ENCODE results near the gene THYN1. TPM values are rescaled to one million over a fixed set of nuclear protein-coding genes. Genes with fewer than 3 reads are reported as not detected.

THYN1 gene
- total and polyA plus RNA-seq, 12 donors = 32.2 to 49.5 (median 43.4) TPM

GRCh38 chr11:134216816-134217215, 36.3 kb downstream of the THYN1 start:
- Histone ChIP-seq H3K9me3 (no peaks in the 10 kb centered on the region), H3K27ac (no peak overlapping the region), H3K36me3 (peaks cover 0 to 78% (median 21%) of the 10 kb centered on the region in 9 donors), H3K4me3 (no peak overlapping the region), H3K4me1 (no peaks in the 10 kb centered on the region), H3K27me3 (no peaks in the 10 kb centered on the region)
- DNase-seq (no peak), ATAC-seq (no peak)
- intact Hi-C loops (cut with DNase I) = no loop called here
- TF ChIP-seq CTCF (IDR thresholded peaks at IDR 0.05) = no peak
- 93 to 97% methylated on average over 3 of the region's 3 CpGs for WGBS, 2 donors

DNA sequence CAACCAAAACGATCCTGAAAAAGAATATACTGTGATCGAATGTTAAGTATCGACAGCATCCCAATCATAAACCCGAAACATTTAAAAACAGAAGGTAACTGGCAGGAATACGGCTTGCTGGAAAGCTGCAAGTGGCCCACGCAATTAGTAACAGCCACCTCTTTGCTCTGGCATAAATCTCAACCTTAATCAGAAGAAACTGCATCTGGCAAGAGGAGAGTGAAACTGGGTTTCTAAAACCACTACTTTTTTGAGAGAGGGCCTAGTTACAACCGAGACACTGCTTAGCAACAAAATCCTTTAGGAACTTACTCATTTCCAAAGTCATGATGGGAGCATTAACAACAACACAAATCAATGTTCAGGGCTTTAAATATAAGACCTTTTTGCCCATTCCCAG, 37.3 kb downstream of the THYN1 start:
- DNase-seq (no peak), ATAC-seq (no peak)
- TF ChIP-seq CTCF (IDR thresholded peaks at IDR 0.05) = no peak
- Histone ChIP-seq H3K9me3 (no peaks in the 10 kb centered on the region), H3K4me3 (no peak overlapping the region), H3K4me1 (no peaks in the 10 kb centered on the region), H3K27me3 (no peaks in the 10 kb centered on the region), H3K27ac (no peak overlapping the region), H3K36me3 (peaks cover 0 to 88% (median 21%) of the 10 kb centered on the region in 9 donors)
- WGBS, 2 donors = 95 to 96% methylated on average over 7 of the region's 7 CpGs
- intact Hi-C loops (cut with DNase I) = no loop called here

GRCh38 chr11:134207538-134208239, 45.5 kb downstream of the THYN1 start:
- Histone ChIP-seq H3K4me3 (no peak overlapping the region), H3K9me3 (no peaks in the 10 kb centered on the region), H3K4me1 (no peaks in the 10 kb centered on the region), H3K27ac (no peak overlapping the region), H3K27me3 (no peaks in the 10 kb centered on the region), H3K36me3 (peaks cover 0 to 92% (median 26%) of the 10 kb centered on the region in 9 donors)
- 87 to 88% methylated on average over 16 of the region's 16 CpGs for WGBS, 2 donors
- intact Hi-C loops (cut with DNase I) = no loop called here
- ATAC-seq = no peak
- DNase-seq = no peak
- peak; percentile 46 to 76 (median 70) for TF ChIP-seq CTCF (IDR thresholded peaks at IDR 0.05)

GRCh38 chr11:134206185-134206584, 47.0 kb downstream of the THYN1 start:
- H3K4me3 ChIP-seq = no peak overlapping the region
- no peak for TF ChIP-seq CTCF (IDR thresholded peaks at IDR 0.05)
- peaks cover 0 to 92% (median 36%) of the 10 kb centered on the region in 9 donors for H3K36me3 ChIP-seq
- no peak overlapping the region for H3K27ac ChIP-seq
- H3K27me3 ChIP-seq = no peaks in the 10 kb centered on the region
- DNase-seq = no peak
- WGBS, 2 donors = 94 to 97% methylated on average over 5 of the region's 5 CpGs
- intact Hi-C loops (cut with DNase I) = no loop called here
- H3K9me3 ChIP-seq = no peaks in the 10 kb centered on the region
- no peaks in the 10 kb centered on the region for H3K4me1 ChIP-seq
- no peak for ATAC-seq
